Pons (tissue), 1 donor: ENCODE measurements around the gene CELF1.

Source experiments
- DNase-seq: peaks from one replicate; pipeline ENCODE4 v3.0.0-alpha.2; 2016; ENCODE audit warnings: low spot score

Gene CELF1

DNA sequence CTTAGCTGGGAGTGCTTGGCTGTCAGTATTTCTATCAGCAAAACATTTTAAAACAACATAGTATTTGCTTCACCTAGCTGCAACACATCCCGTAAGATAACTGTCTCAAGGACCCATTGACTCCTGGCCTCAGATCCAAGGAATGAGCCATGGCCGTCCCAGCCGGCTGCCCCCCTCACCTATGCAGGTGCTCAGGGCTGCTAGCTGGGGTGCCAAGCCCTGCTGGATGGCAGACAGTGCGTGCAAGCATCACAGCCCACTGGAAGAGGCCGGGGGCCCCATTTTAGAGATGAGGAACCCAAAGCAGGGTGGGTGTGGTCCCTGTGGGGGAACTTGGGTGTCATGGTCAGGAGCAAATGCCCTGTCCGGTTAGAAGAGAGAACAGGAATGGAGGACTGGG is 135.2 kb downstream of the CELF1 start:
- DNase-seq, result no peak

DNA sequence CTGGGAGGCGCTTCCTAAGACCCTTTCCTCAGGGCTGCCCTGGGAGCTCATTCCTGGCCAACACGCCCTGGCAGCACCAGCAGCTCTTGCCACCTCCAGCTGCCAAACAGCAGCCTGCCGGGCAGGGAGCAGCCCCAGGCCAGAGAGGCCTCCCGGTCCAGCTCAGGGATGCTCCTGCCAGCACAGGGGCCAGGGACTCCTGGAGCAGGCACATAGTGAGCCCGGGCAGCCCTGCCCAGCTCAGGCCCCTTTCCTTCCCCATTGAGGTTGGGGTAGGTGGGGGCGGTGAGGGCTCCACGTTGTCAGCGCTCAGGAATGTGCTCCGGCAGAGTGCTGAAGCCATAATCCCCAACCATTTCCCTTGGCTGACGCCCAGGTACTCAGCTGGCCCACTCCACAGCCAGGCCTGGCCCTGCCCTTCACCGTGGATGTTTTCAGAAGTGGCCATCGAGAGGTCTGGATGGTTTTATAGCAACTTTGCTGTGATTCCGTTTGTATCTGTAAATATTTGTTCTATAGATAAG is 136.9 kb downstream of the CELF1 start:
- no peak for DNase-seq
